ENCODE data around the gene CCDC74B.
"Not testable (repeated sequence)": the region's sequence is repeated elsewhere in the genome, so short reads cannot be mapped to it uniquely, and the experiment has no call there.

CCDC74B gene

GRCh38 chr2:130102597-130103363 is 42.1 kb downstream of the CCDC74B start:
- DNase-seq (ENCODE audit: low read depth in 3 of 3), result not testable (repeated sequence)
